GM19455 (cell line): Measurements from ENCODE around the gene TTF2.
"Not testable (repeated sequence)": the region's sequence is repeated elsewhere in the genome, so short reads cannot be mapped to it uniquely, and the experiment has no call there.

Experiments used
- ATAC-seq: cut with Tn5 transposase; IDR thresholded peaks from one replicate; pipeline ENCODE4 v1.9.1; 2021; ENCODE audit not compliant: unreplicated experiment

The TTF2 gene

GRCh38 chr1:117092594-117092993, 32.5 kb downstream of the TTF2 start:
- no peak for ATAC-seq

- no peak for ATAC-seq
These were observed 33.0 kb downstream of the TTF2 start for GRCh38 chr1:117093091-117093534.

- no peak for ATAC-seq
These were observed 33.9 kb downstream of the TTF2 start for GRCh38 chr1:117093870-117094621.

- no peak for ATAC-seq
These were observed 34.9 kb downstream of the TTF2 start for GRCh38 chr1:117094841-117095604.

- ATAC-seq = no peak
These were observed 36.9 kb downstream of the TTF2 start for GRCh38 chr1:117096951-117097408.

GRCh38 chr1:117097443-117097842, 37.3 kb downstream of the TTF2 start:
- ATAC-seq = no peak

- no peak for ATAC-seq
These were observed 38.3 kb downstream of the TTF2 start for GRCh38 chr1:117098287-117098890.

- ATAC-seq = no peak
These were observed 41.2 kb downstream of the TTF2 start for GRCh38 chr1:117101334-117101733.

GRCh38 chr1:117101858-117102257, 41.7 kb downstream of the TTF2 start:
- ATAC-seq = not testable (repeated sequence)

GRCh38 chr1:117104986-117105385, 44.9 kb downstream of the TTF2 start:
- ATAC-seq = no peak

- no peak for ATAC-seq
These were observed 45.6 kb downstream of the TTF2 start for GRCh38 chr1:117105722-117106121.

- ATAC-seq = no peak
These were observed 46.4 kb downstream of the TTF2 start for GRCh38 chr1:117106478-117106877.

GRCh38 chr1:117107364-117107763, 47.2 kb downstream of the TTF2 start:
- ATAC-seq = no peak

GRCh38 chr1:117110774-117111173, 50.6 kb downstream of the TTF2 start:
- no peak for ATAC-seq

- ATAC-seq = no peak
These were observed 52.1 kb downstream of the TTF2 start for GRCh38 chr1:117112047-117112717.

GRCh38 chr1:117113199-117113598, 53.1 kb downstream of the TTF2 start:
- ATAC-seq = no peak

- ATAC-seq = no peak
These were observed 54.8 kb downstream of the TTF2 start for GRCh38 chr1:117114877-117115276.

- no peak for ATAC-seq
These were observed 56.1 kb downstream of the TTF2 start for GRCh38 chr1:117116090-117116783.

GRCh38 chr1:117116784-117117130, 56.6 kb downstream of the TTF2 start:
- ATAC-seq = no peak

- ATAC-seq = no peak
These were observed 57.6 kb downstream of the TTF2 start for GRCh38 chr1:117117697-117118096.

- ATAC-seq = no peak
These were observed 58.0 kb downstream of the TTF2 start for GRCh38 chr1:117118137-117118536.
